ENCODE results near the gene GRIN3A.
A peak's percentile ranks its signal among the peaks of the same experiment; 100 is the strongest.
"Not testable (repeated sequence)": the region's sequence is repeated elsewhere in the genome, so short reads cannot be mapped to it uniquely, and the experiment has no call there.

The GRIN3A gene

DNA sequence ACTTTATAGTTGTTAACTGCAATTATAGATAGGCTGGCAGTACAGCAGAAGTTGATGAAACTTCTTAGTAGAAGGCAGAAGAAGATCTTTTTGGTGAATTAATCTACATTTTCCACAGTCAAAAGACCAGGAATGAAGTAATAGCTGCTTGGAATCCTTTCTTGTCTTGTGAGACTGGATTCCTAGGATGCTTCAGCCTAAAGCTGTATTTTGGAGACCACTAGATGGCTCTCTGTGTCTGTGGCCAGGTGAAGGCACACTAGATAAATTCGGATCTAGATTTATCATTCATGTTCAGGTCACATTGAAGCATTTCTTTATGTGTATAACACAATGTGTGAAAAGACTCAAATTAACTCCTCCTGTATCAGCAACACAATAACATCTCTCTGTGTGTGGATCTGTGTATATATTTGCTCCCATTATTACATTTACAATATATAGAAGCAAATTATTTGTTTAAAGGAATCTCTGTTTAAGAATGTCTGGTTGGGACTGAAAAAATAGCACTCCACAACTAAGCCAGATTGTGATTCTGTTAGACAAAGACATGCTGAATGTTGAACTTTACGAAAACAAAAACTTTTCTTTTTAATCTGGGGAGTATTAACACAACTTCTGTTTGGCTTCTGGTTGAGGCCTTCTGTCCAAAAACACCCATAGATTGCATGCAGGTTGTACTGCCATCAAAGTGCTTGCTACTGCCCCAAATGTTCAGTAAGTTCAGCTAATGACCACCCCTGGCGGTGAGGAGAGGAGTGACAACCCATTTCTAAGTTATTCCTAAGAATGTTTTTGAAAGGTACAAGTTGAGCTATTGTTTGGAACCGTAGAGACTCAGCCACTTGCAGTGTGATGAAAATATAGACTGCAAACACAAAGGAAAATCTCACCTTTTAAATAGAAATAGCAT lies 10.6 kb downstream of the GRIN3A start:
- ATAC-seq (ENCODE audit: low read depth) = peak; percentile 48; the same call in 2 of the 3 replicates
- no peak overlapping the region for H3K27ac ChIP-seq (ENCODE audit: poor library complexity, severe bottlenecking)
- peaks cover 7% of the 10 kb centered on the region for H3K27me3 ChIP-seq (ENCODE audit: insufficient read depth, poor library complexity, severe bottlenecking)
- DNase-seq (ENCODE audit: low spot score) = no peak
- no peaks in the 10 kb centered on the region for H3K36me3 ChIP-seq (ENCODE audit: low read depth)
- no peaks in the 10 kb centered on the region for H3K9me3 ChIP-seq (ENCODE audit: severe bottlenecking)
- TF ChIP-seq, protein P1, sequence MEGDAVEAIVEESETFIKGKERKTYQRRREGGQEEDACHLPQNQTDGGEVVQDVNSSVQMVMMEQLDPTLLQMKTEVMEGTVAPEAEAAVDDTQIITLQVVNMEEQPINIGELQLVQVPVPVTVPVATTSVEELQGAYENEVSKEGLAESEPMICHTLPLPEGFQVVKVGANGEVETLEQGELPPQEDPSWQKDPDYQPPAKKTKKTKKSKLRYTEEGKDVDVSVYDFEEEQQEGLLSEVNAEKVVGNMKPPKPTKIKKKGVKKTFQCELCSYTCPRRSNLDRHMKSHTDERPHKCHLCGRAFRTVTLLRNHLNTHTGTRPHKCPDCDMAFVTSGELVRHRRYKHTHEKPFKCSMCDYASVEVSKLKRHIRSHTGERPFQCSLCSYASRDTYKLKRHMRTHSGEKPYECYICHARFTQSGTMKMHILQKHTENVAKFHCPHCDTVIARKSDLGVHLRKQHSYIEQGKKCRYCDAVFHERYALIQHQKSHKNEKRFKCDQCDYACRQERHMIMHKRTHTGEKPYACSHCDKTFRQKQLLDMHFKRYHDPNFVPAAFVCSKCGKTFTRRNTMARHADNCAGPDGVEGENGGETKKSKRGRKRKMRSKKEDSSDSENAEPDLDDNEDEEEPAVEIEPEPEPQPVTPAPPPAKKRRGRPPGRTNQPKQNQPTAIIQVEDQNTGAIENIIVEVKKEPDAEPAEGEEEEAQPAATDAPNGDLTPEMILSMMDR (IDR thresholded peaks at IDR 0.05; ENCODE audit: poor library complexity, severe bottlenecking) = peak; percentile 69
- H3K4me3 ChIP-seq (ENCODE audit: severe bottlenecking) = no peak overlapping the region
- H3K4me1 ChIP-seq (ENCODE audit: insufficient read depth, poor library complexity, severe bottlenecking) = no peaks in the 10 kb centered on the region

DNA sequence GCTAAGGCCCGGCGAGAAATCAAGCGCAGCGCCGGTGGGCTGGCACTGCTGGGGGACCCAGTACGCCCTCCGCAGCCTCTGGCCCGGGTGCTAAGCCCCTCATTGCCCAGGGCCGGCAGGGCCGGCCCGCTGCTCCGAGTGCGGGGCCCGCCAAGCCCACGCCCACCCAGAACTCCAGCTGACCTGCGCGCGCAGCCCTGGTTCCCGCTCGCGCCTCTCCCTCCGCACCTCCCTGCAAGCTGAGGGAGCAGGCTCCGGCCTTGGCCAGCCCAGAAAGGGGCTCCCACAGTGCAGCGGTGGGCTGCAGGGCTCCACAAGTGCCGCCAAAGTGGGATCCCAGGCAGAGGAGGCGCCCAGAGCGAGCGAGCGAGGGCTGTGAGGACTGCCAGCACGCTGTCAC lies 14.2 kb downstream of the GRIN3A start:
- not testable (repeated sequence) for H3K4me3 ChIP-seq (ENCODE audit: severe bottlenecking); H3K27me3 ChIP-seq (ENCODE audit: insufficient read depth, poor library complexity, severe bottlenecking); H3K9me3 ChIP-seq (ENCODE audit: severe bottlenecking); H3K36me3 ChIP-seq (ENCODE audit: low read depth); DNase-seq (ENCODE audit: low spot score); H3K27ac ChIP-seq (ENCODE audit: poor library complexity, severe bottlenecking); H3K4me1 ChIP-seq (ENCODE audit: insufficient read depth, poor library complexity, severe bottlenecking); ATAC-seq (ENCODE audit: low read depth)

DNA sequence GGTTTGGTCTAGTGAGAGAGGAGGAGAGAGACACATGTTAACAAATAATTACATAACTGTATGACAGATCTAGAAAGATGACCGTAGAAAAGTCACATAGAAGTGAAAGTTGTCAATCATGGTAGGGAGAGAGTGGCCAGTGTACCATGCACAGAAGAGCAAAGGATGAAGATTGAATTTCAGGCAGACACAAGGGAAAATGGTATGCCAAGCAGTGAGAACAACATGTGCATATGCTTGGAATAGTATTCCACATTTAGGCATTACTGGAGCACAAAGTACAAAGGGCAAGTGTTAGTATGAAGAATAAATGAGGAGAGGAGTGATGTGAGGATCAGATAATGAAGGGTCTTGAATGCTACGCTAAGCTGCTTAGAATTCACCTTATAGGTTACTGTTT lies 20.3 kb downstream of the GRIN3A start:
- H3K27ac ChIP-seq (ENCODE audit: poor library complexity, severe bottlenecking) = no peak overlapping the region

DNA sequence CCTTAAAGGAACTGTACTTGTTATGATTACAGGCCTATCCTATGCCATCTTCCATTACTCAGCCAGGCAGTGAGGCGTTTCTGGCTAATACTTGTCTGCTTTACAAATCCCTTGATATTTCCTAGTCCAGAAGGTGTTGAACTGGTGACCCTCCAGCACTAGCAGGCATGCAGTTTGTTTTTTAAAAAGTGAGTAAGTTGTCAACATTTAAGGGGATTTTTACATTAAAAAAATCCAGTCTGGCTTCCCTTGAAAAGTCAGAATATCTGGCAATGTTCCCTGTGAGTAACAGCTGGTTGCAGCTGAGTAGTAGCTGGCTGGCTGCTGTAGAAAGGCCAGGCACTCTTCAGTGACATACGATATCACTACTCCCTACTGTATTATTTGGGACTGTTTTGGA lies 21.8 kb downstream of the GRIN3A start:
- H3K36me3 ChIP-seq (ENCODE audit: low read depth) = no peaks in the 10 kb centered on the region
- TF ChIP-seq, protein P1 (IDR thresholded peaks at IDR 0.05; ENCODE audit: poor library complexity, severe bottlenecking) = no peak
- no peak overlapping the region for H3K4me3 ChIP-seq (ENCODE audit: severe bottlenecking)
- H3K4me1 ChIP-seq (ENCODE audit: insufficient read depth, poor library complexity, severe bottlenecking) = no peaks in the 10 kb centered on the region
- peaks cover 14% of the 10 kb centered on the region for H3K27me3 ChIP-seq (ENCODE audit: insufficient read depth, poor library complexity, severe bottlenecking)
- H3K27ac ChIP-seq (ENCODE audit: poor library complexity, severe bottlenecking) = no peak overlapping the region
- no peaks in the 10 kb centered on the region for H3K9me3 ChIP-seq (ENCODE audit: severe bottlenecking)
- no peak for ATAC-seq (ENCODE audit: low read depth)
- no peak for DNase-seq (ENCODE audit: low spot score)

More for the DNA sequence above, 20.3 kb downstream of the GRIN3A start:
- DNase-seq (ENCODE audit: low spot score) (no peak), ATAC-seq (ENCODE audit: low read depth) (no peak)
- TF ChIP-seq, protein P1 (IDR thresholded peaks at IDR 0.05; ENCODE audit: poor library complexity, severe bottlenecking) = no peak
- Histone ChIP-seq H3K36me3 (ENCODE audit: low read depth) (no peaks in the 10 kb centered on the region), H3K4me1 (ENCODE audit: insufficient read depth, poor library complexity, severe bottlenecking) (no peaks in the 10 kb centered on the region), H3K4me3 (ENCODE audit: severe bottlenecking) (no peak overlapping the region), H3K27me3 (ENCODE audit: insufficient read depth, poor library complexity, severe bottlenecking) (peaks cover 11% of the 10 kb centered on the region), H3K9me3 (ENCODE audit: severe bottlenecking) (no peaks in the 10 kb centered on the region)

DNA sequence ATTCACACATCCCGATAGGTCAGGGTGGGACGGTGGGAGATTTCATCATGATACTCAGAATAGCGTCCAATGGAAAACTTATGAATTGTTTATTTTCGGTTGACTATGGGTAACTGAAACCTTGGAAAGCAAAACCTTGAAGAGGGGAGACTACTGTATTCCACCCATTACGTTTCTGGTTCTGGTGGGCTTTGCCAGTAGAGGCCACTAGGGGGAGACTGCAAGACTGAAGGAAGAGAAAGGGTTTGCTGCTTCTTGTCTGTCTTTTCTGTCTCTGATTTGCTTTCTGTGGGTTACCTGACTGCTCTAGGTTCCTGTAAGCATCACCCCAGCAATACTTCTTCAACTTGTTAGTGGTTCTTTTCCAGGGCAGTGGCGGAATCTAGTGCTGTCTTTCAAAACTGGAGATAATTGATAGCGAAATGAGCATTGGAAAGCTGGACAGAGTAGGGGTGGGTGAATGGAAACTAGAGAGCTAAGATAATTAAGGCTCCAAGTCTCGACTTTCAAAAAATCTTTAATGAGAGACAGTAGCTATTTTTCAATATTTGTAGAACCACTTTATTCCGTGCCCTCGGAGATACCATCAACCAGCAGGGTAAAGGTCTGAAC lies 27.0 kb downstream of the GRIN3A start:
- DNase-seq (ENCODE audit: low spot score) (no peak), ATAC-seq (ENCODE audit: low read depth) (no peak)
- Histone ChIP-seq H3K4me1 (ENCODE audit: insufficient read depth, poor library complexity, severe bottlenecking) (no peaks in the 10 kb centered on the region), H3K27me3 (ENCODE audit: insufficient read depth, poor library complexity, severe bottlenecking) (peaks cover 17% of the 10 kb centered on the region), H3K36me3 (ENCODE audit: low read depth) (no peaks in the 10 kb centered on the region), H3K9me3 (ENCODE audit: severe bottlenecking) (no peaks in the 10 kb centered on the region), H3K27ac (ENCODE audit: poor library complexity, severe bottlenecking) (no peak overlapping the region), H3K4me3 (ENCODE audit: severe bottlenecking) (no peak overlapping the region)
- TF ChIP-seq, protein P1 (IDR thresholded peaks at IDR 0.05; ENCODE audit: poor library complexity, severe bottlenecking) = peak; percentile 52

Measured in RWPE2 (cell line).